DMS53 treated with DMSO at 0.1 percent for 48 hours (cell line): Measurements from ENCODE around the gene RAB29.
"Not testable (repeated sequence)": the region's sequence is repeated elsewhere in the genome, so short reads cannot be mapped to it uniquely, and the experiment has no call there.

ENCODE experiments used
- DNase-seq: peaks from one replicate; lab custom pipeline; 2025; ENCODE audit not compliant: unreplicated experiment; lab: John Stamatoyannopoulos, UW

RAB29 gene

DNA sequence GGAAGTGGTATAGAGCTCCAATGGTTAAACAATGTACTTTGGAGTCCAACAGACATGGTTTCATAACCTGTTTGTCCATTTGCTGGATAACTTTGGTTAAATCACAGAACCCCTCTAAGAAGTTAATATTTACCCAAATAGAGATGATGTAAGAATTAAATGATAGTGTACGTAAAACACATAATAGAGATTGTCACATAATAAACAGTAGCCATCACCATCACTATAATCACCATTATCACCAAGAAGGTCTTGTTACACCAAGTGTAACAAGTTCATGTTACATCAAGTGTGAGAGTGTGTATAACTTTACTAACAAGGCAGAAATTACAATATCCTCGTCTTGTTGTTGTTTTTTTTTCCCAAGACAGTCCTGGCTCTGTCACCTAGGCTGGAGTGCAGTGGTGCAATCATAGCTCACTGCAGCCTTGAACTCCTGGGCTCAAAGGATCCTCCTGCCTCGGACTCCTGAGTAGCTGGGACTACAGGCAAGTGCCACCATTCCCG, 48.6 kb downstream of the RAB29 start:
- DNase-seq, result no peak

DNA sequence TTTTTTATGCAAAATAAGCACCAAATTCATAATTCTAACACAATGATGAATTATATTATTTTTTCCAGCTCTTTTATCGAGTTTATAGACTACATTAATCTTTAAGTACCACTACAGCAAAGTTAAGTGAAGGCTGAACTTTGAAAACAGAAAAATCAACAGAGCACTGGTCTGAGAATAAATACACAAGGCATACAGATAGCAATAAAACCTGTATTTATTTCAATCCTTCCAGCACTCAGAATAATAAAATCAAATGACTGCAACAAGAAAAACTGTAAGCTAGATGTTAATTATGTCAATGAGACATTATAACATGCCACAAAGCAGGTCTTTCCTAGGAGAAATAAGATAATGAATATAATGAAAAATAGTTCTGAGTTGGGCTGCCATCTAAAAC, 49.8 kb downstream of the RAB29 start:
- no peak for DNase-seq

GRCh38 chr1:205720740-205721139, 54.5 kb downstream of the RAB29 start:
- DNase-seq, result not testable (repeated sequence)

- no peak for DNase-seq
Measured at GRCh38 chr1:205719762-205720161, 55.5 kb downstream of the RAB29 start.

- DNase-seq, result no peak
Measured at GRCh38 chr1:205719015-205719414, 56.3 kb downstream of the RAB29 start.
